Measurements from ENCODE around the gene SLX1B. TPM values are rescaled to one million over a fixed set of nuclear protein-coding genes. Genes with fewer than 3 reads are reported as not detected.
A peak's percentile ranks its signal among the peaks of the same experiment; 100 is the strongest.
"Not testable (repeated sequence)": the region's sequence is repeated elsewhere in the genome, so short reads cannot be mapped to it uniquely, and the experiment has no call there.

SLX1B gene
- total and polyA plus RNA-seq, 7 donors = 2.2 to 40.4 (median 21.6) TPM

- H3K36me3 ChIP-seq (ENCODE audit: insufficient read depth in 1 of 2, low read depth in 1 of 2); H3K4me3 ChIP-seq; intact Hi-C loops (cut with DNase I); H3K4me1 ChIP-seq; DNase-seq; H3K27ac ChIP-seq; H3K9me3 ChIP-seq; H3K27me3 ChIP-seq (ENCODE audit: insufficient read depth in 3 of 3, low read length in 2 of 3): not testable (repeated sequence)
- peak in 1 of 4 donors; percentile 23 for ATAC-seq
- WGBS, 3 donors = no CpG with 5 or more reads among the region's 33 CpGs
Measured at GRCh38 chr16:29466904-29467303, 12.6 kb downstream of the SLX1B start.

- H3K27ac ChIP-seq; DNase-seq; H3K9me3 ChIP-seq; H3K36me3 ChIP-seq (ENCODE audit: insufficient read depth in 1 of 2, low read depth in 1 of 2); H3K4me1 ChIP-seq; intact Hi-C loops (cut with DNase I); ATAC-seq; H3K4me3 ChIP-seq; H3K27me3 ChIP-seq (ENCODE audit: insufficient read depth in 3 of 3, low read length in 2 of 3): not testable (repeated sequence)
- WGBS, 3 donors = no CpG with 5 or more reads among the region's 10 CpGs
Measured at GRCh38 chr16:29467654-29468366, 13.5 kb downstream of the SLX1B start.

- H3K27ac ChIP-seq = peak overlapping the region; percentile 53
- H3K4me1 ChIP-seq; H3K27me3 ChIP-seq (ENCODE audit: insufficient read depth in 3 of 3, low read length in 2 of 3); H3K4me3 ChIP-seq; H3K36me3 ChIP-seq (ENCODE audit: insufficient read depth in 1 of 2, low read depth in 1 of 2); intact Hi-C loops (cut with DNase I); H3K9me3 ChIP-seq: not testable (repeated sequence)
- ATAC-seq (peak; percentile 63 to 78 (median 71)), DNase-seq (peak; percentile 64 to 74)
- WGBS, 3 donors = 3 to 5% (median 4%) methylated on average over 5 of the region's 6 CpGs
Measured at GRCh38 chr16:29469660-29470059, 15.3 kb downstream of the SLX1B start.

GRCh38 chr16:29472065-29472464 is 17.7 kb downstream of the SLX1B start:
- H3K36me3 ChIP-seq (ENCODE audit: insufficient read depth in 1 of 2, low read depth in 1 of 2); H3K9me3 ChIP-seq; H3K27me3 ChIP-seq (ENCODE audit: insufficient read depth in 3 of 3, low read length in 2 of 3); intact Hi-C loops (cut with DNase I); H3K27ac ChIP-seq; H3K4me1 ChIP-seq; H3K4me3 ChIP-seq; DNase-seq: not testable (repeated sequence)
- WGBS, 3 donors = no CpG with 5 or more reads among the region's 4 CpGs
- peak; percentile 85 to 86 (median 86) for ATAC-seq

- WGBS, 3 donors = 69 to 81% (median 78%) methylated on average over 5 to 6 of the region's 12 CpGs
- H3K36me3 ChIP-seq (ENCODE audit: insufficient read depth in 1 of 2, low read depth in 1 of 2); H3K27ac ChIP-seq; intact Hi-C loops (cut with DNase I); H3K27me3 ChIP-seq (ENCODE audit: insufficient read depth in 3 of 3, low read length in 2 of 3); H3K9me3 ChIP-seq; H3K4me1 ChIP-seq; H3K4me3 ChIP-seq; ATAC-seq: not testable (repeated sequence)
- DNase-seq = peak; percentile 9 to 39
Measured at GRCh38 chr16:29482276-29482675, 27.9 kb downstream of the SLX1B start.

GRCh38 chr16:29506308-29506707 is 52.0 kb downstream of the SLX1B start, which contains the start of gene NPIPB12:
TSS of gene NPIPB12 (minus strand) at chr16:29506408.
- H3K27me3 ChIP-seq (ENCODE audit: insufficient read depth in 3 of 3, low read length in 2 of 3); H3K9me3 ChIP-seq; H3K4me3 ChIP-seq; H3K36me3 ChIP-seq (ENCODE audit: insufficient read depth in 1 of 2, low read depth in 1 of 2); H3K4me1 ChIP-seq; intact Hi-C loops (cut with DNase I); DNase-seq; H3K27ac ChIP-seq; ATAC-seq: not testable (repeated sequence)
- WGBS, 3 donors = 91 to 100% (median 91%) methylated on average over 2 of the region's 6 CpGs

Other genes starting within 250 kb of the SLX1B start
- gene NPIPB11, start 47.8 kb upstream of the SLX1B start, total RNA-seq = 1 to 10 TPM in 1 of 4 donors, under 1 TPM in 3; 0.41 to 1.2 (median 0.47) TPM
- gene NPIPB11, start 47.8 kb upstream of the SLX1B start, polyA plus RNA-seq = under 1 TPM; 0.35 to 0.99 (median 0.60) TPM
- 1 to 10 TPM; 1.5 to 5.7 (median 3.1) TPM for gene BOLA2, start 182 bp upstream of the SLX1B start, total RNA-seq
- 10 to 100 TPM; 11.0 to 47.2 (median 19.2) TPM for gene BOLA2, start 182 bp upstream of the SLX1B start, polyA plus RNA-seq
- 1 to 10 TPM in 3 of 4 donors, not detected in 1; 2.1 to 8.3 (median 5.7) TPM for gene SULT1A4, start 5.4 kb downstream of the SLX1B start, total RNA-seq
- gene SULT1A4, start 5.4 kb downstream of the SLX1B start, polyA plus RNA-seq = 1 to 10 TPM; 6.1 to 9.1 (median 8.1) TPM
- gene NPIPB12, start 51.9 kb downstream of the SLX1B start, total RNA-seq = 10 to 100 TPM; 13.6 to 27.1 (median 22.5) TPM
- 10 to 100 TPM; 10.7 to 19.4 (median 19.0) TPM for gene NPIPB12, start 51.9 kb downstream of the SLX1B start, polyA plus RNA-seq
- 1 to 10 TPM in 1 of 4 donors, under 1 TPM in 3; 0.54 to 1.5 (median 0.65) TPM for gene SPN, start 208.7 kb downstream of the SLX1B start, total RNA-seq
- gene SPN, start 208.7 kb downstream of the SLX1B start, polyA plus RNA-seq = under 1 TPM; 0.13 to 0.25 (median 0.22) TPM
- gene QPRT, start 224.6 kb downstream of the SLX1B start, total RNA-seq = 1 to 10 TPM; 2.3 to 9.9 (median 3.0) TPM
- 1 to 10 TPM in 1 of 3 donors, under 1 TPM in 2; 0.75 to 1.4 (median 0.96) TPM for gene QPRT, start 224.6 kb downstream of the SLX1B start, polyA plus RNA-seq

Measured in psoas muscle (tissue), 8 donors.